GM23338 (cell line): ENCODE measurements around the gene S100A6.
"Not testable (repeated sequence)": the region's sequence is repeated elsewhere in the genome, so short reads cannot be mapped to it uniquely, and the experiment has no call there.

Experiments used
- CTCF ChIP-seq, 2 experiments: fragments of 200-600 bp in 1 of 2; sonication (generic) in 1 of 2; conservative IDR thresholded peaks; 2 replicates each; pipeline versions ENCODE4 v1.5.1 to v1.6.1; 2016 to 2017; ENCODE audit warnings: antibody characterized with exemption in 2 of 2, low read depth in 2 of 2, mild to moderate bottlenecking in 2 of 2, moderate library complexity in 1 of 2
- POLR2AphosphoS5 ChIP-seq: IDR thresholded peaks from 2 replicates; pipeline ENCODE4 v1.6.1; 2016; ENCODE audit warnings: antibody characterized with exemption, low read depth
- REST ChIP-seq: IDR thresholded peaks from one replicate; pipeline ENCODE4 v1.6.1; 2018; ENCODE audit warnings: antibody characterized with exemption; ENCODE audit not compliant: unreplicated experiment
- ZNF462 ChIP-seq: fragments of 250-450 bp; sonication (Bioruptor Pico); IDR thresholded peaks from 2 replicates; pipeline ENCODE4 v1.5.0; 2020; ENCODE audit warnings: mild to moderate bottlenecking, moderate library complexity

- TF ChIP-seq CTCF (conservative IDR thresholded peaks at IDR 0.05; ENCODE audit: low read depth in 2 of 2); ZNF462 (CRISPR knock-in tag); REST; POLR2AphosphoS5: not testable (repeated sequence)
These were observed 39.7 kb upstream of the S100A6 start for GRCh38 chr1:153575497-153575896.
